Measurements from ENCODE around the gene HFE.

Gene HFE

DNA sequence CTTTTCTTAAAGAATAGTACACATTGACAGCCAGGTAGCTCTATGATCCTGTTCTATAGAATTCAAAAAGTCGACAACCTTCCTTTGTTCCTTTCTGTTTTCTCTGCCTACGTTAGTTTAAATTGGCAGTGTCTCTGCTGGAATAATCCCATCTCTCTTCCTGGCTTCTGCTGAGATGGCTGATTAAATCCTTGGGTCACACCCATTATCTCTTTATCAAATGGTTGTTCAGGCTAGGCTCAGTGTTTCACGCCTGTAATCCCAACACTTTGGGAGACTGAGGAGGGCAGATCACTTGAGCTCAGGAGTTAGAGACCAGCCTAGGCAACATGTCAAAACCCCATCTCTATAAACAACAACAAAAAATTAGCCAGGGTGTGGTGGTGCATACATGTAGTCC lies 44.4 kb downstream of the HFE start:
- Histone ChIP-seq H3K27ac (replicated peaks) (no peak overlapping the region), H3K4me3 (replicated peaks; ENCODE audit: insufficient read depth, low read length) (no peak overlapping the region), H3K27me3 (ENCODE audit: insufficient read depth, poor library complexity, severe bottlenecking) (no peaks in the 10 kb centered on the region)
- DNase-seq (ENCODE audit: low read depth in 1 of 2, low spot score in 1 of 2): no peak
- TF ChIP-seq, protein P1, sequence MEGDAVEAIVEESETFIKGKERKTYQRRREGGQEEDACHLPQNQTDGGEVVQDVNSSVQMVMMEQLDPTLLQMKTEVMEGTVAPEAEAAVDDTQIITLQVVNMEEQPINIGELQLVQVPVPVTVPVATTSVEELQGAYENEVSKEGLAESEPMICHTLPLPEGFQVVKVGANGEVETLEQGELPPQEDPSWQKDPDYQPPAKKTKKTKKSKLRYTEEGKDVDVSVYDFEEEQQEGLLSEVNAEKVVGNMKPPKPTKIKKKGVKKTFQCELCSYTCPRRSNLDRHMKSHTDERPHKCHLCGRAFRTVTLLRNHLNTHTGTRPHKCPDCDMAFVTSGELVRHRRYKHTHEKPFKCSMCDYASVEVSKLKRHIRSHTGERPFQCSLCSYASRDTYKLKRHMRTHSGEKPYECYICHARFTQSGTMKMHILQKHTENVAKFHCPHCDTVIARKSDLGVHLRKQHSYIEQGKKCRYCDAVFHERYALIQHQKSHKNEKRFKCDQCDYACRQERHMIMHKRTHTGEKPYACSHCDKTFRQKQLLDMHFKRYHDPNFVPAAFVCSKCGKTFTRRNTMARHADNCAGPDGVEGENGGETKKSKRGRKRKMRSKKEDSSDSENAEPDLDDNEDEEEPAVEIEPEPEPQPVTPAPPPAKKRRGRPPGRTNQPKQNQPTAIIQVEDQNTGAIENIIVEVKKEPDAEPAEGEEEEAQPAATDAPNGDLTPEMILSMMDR (IDR thresholded peaks at IDR 0.05; ENCODE audit: insufficient read depth, low read length): no peak
- TF ChIP-seq GABPA (IDR thresholded peaks at IDR 0.05; ENCODE audit: low read depth) (no peak), POLR2AphosphoS5 (IDR thresholded peaks at IDR 0.05; ENCODE audit: low read depth) (no peak), SPI1 (IDR thresholded peaks at IDR 0.05; ENCODE audit: borderline replicate concordance, low read depth) (no peak)
- TF ChIP-seq, protein P2, sequence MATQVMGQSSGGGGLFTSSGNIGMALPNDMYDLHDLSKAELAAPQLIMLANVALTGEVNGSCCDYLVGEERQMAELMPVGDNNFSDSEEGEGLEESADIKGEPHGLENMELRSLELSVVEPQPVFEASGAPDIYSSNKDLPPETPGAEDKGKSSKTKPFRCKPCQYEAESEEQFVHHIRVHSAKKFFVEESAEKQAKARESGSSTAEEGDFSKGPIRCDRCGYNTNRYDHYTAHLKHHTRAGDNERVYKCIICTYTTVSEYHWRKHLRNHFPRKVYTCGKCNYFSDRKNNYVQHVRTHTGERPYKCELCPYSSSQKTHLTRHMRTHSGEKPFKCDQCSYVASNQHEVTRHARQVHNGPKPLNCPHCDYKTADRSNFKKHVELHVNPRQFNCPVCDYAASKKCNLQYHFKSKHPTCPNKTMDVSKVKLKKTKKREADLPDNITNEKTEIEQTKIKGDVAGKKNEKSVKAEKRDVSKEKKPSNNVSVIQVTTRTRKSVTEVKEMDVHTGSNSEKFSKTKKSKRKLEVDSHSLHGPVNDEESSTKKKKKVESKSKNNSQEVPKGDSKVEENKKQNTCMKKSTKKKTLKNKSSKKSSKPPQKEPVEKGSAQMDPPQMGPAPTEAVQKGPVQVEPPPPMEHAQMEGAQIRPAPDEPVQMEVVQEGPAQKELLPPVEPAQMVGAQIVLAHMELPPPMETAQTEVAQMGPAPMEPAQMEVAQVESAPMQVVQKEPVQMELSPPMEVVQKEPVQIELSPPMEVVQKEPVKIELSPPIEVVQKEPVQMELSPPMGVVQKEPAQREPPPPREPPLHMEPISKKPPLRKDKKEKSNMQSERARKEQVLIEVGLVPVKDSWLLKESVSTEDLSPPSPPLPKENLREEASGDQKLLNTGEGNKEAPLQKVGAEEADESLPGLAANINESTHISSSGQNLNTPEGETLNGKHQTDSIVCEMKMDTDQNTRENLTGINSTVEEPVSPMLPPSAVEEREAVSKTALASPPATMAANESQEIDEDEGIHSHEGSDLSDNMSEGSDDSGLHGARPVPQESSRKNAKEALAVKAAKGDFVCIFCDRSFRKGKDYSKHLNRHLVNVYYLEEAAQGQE (IDR thresholded peaks at IDR 0.05; ENCODE audit: insufficient replicate concordance, low read depth): no peak

DNA sequence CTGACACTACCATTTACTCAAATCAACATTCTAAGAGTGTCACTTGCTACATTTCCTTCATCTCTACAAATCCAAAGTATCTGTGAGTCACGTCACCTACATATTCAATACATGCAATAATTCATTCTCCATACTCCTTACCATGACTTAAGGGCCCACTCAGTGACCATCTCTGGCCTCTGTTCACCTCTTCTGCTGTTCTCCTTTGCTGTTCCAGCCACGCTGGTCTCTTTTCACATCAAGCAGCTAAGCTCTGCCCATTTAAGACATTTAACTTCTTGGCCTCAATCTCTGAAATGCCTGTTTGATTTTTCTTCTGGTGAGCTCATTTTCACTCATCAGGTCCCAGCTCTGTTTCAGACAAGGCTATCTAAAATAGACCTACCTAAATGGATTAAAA lies 46.5 kb downstream of the HFE start:
- no peak overlapping the region for H3K4me3 ChIP-seq (replicated peaks; ENCODE audit: insufficient read depth, low read length)

DNA sequence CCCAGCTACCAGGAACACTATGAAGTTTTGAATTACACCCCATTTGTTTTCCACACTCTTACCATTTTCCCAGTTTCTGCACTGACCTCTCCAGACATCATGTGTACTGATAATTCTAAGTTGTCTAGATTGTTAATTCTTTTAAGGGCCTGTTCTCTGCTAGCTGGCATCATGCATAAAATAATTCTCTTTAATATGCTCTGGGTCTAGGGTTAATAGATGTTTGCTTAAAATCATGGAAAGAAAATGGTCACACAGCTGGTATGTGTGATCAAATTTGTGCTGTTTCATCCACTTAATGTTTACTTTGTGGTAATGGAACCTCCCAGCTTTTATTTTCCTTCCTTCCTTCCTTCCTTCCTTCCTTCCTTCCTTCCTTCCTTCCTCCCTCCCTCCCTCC lies 49.1 kb downstream of the HFE start:
- H3K27ac ChIP-seq (replicated peaks): no peak overlapping the region
- TF ChIP-seq, protein P2 (IDR thresholded peaks at IDR 0.05; ENCODE audit: insufficient replicate concordance, low read depth): no peak
- TF ChIP-seq, protein P1 (IDR thresholded peaks at IDR 0.05; ENCODE audit: insufficient read depth, low read length): no peak
- TF ChIP-seq POLR2AphosphoS5 (IDR thresholded peaks at IDR 0.05; ENCODE audit: low read depth) (no peak), SPI1 (IDR thresholded peaks at IDR 0.05; ENCODE audit: borderline replicate concordance, low read depth) (no peak), GABPA (IDR thresholded peaks at IDR 0.05; ENCODE audit: low read depth) (no peak)
- no peak for DNase-seq (ENCODE audit: low read depth in 1 of 2, low spot score in 1 of 2)
- no peak overlapping the region for H3K4me3 ChIP-seq (replicated peaks; ENCODE audit: insufficient read depth, low read length)
- no peaks in the 10 kb centered on the region for H3K27me3 ChIP-seq (ENCODE audit: insufficient read depth, poor library complexity, severe bottlenecking)

More for the DNA sequence above, 46.5 kb downstream of the HFE start:
- H3K27me3 ChIP-seq (ENCODE audit: insufficient read depth, poor library complexity, severe bottlenecking): no peaks in the 10 kb centered on the region
- no peak overlapping the region for H3K27ac ChIP-seq (replicated peaks)
- DNase-seq (ENCODE audit: low read depth in 1 of 2, low spot score in 1 of 2): no peak
- TF ChIP-seq, protein P2 (IDR thresholded peaks at IDR 0.05; ENCODE audit: insufficient replicate concordance, low read depth): no peak
- TF ChIP-seq GABPA (IDR thresholded peaks at IDR 0.05; ENCODE audit: low read depth) (no peak), SPI1 (IDR thresholded peaks at IDR 0.05; ENCODE audit: borderline replicate concordance, low read depth) (no peak)

Data from HL-60 (cell line).